Measurements from ENCODE around the gene PQBP1.

GRCh38 chrX:48939524-48940228, 41.9 kb downstream of the PQBP1 start:
- no peak for TF ChIP-seq CTCF (optimal IDR thresholded peaks at IDR 0.05 in 1 of 3, IDR thresholded peaks at IDR 0.05 in 1 of 3, conservative IDR thresholded peaks at IDR 0.05 in 1 of 3; ENCODE audit: extremely low read depth in 1 of 3, insufficient read depth in 2 of 3, low read length in 3 of 3)
- TF ChIP-seq EZH2 (IDR thresholded peaks at IDR 0.05; ENCODE audit: low read length): no peak

Measured in keratinocyte (primary cell).